Liver (tissue), 3 donors: ENCODE results near the gene PGM5.
"Not testable (repeated sequence)": the region's sequence is repeated elsewhere in the genome, so short reads cannot be mapped to it uniquely, and the experiment has no call there.

Experiments used
- CTCF ChIP-seq: fragments of 150-350 bp; IDR thresholded peaks from 2 replicates; pipeline ENCODE4 v1.5.1; 2017; ENCODE audit warnings: improper control_type of control experiment, low read depth, low read length; ENCODE audit not compliant: missing input control
- FOXA2 ChIP-seq: IDR thresholded peaks from 2 replicates; pipeline ENCODE4 v1.6.1; 2016; ENCODE audit warnings: antibody characterized with exemption
- GABPA ChIP-seq, 2 donors: IDR thresholded peaks in 1 of 2; conservative IDR thresholded peaks in 1 of 2; 2 replicates each; pipeline ENCODE4 v1.6.1; 2016; ENCODE audit warnings: antibody characterized with exemption in 2 of 2, mild to moderate bottlenecking in 1 of 2, moderate library complexity in 1 of 2
- MAX ChIP-seq: IDR thresholded peaks from 2 replicates; pipeline ENCODE4 v1.6.1; 2016; ENCODE audit warnings: antibody characterized with exemption
- RAD21 ChIP-seq, 2 donors: IDR thresholded peaks; 2 replicates each; pipeline ENCODE4 v1.6.1; 2016; ENCODE audit warnings: antibody characterized with exemption in 2 of 2, mild to moderate bottlenecking in 2 of 2
- REST ChIP-seq: IDR thresholded peaks from 2 replicates; pipeline ENCODE4 v1.6.1; 2016; ENCODE audit warnings: antibody characterized with exemption, mild to moderate bottlenecking
- TAF1 ChIP-seq: conservative IDR thresholded peaks from 2 replicates; pipeline ENCODE4 v1.6.1; 2016; ENCODE audit warnings: antibody characterized with exemption, mild to moderate bottlenecking
- YY1 ChIP-seq: IDR thresholded peaks from 2 replicates; pipeline ENCODE4 v1.6.1; 2016; ENCODE audit warnings: antibody characterized with exemption, mild to moderate bottlenecking
- ZBTB33 ChIP-seq: IDR thresholded peaks from 2 replicates; pipeline ENCODE4 v1.6.1; 2016; ENCODE audit warnings: antibody characterized with exemption
- donor health status: healthy.
- donor health status: healthy.

- not testable (repeated sequence) for TF ChIP-seq CTCF; MAX; RAD21 (IDR thresholded peaks at IDR 0.05); TAF1; ZBTB33; FOXA2; REST; GABPA (IDR thresholded peaks at IDR 0.05 in 1 of 2, conservative IDR thresholded peaks at IDR 0.05 in 1 of 2); YY1
Measured at GRCh38 chr9:68396411-68397094, 40.1 kb downstream of the PGM5 start.
